HG02759 (cell line): ENCODE results near the gene NRG2.

Source experiments
- ATAC-seq: cut with Tn5 transposase; IDR thresholded peaks from one replicate; pipeline ENCODE4 v1.9.1; 2021; ENCODE audit warnings: mild to moderate bottlenecking, moderate library complexity; ENCODE audit not compliant: unreplicated experiment

Gene NRG2

DNA sequence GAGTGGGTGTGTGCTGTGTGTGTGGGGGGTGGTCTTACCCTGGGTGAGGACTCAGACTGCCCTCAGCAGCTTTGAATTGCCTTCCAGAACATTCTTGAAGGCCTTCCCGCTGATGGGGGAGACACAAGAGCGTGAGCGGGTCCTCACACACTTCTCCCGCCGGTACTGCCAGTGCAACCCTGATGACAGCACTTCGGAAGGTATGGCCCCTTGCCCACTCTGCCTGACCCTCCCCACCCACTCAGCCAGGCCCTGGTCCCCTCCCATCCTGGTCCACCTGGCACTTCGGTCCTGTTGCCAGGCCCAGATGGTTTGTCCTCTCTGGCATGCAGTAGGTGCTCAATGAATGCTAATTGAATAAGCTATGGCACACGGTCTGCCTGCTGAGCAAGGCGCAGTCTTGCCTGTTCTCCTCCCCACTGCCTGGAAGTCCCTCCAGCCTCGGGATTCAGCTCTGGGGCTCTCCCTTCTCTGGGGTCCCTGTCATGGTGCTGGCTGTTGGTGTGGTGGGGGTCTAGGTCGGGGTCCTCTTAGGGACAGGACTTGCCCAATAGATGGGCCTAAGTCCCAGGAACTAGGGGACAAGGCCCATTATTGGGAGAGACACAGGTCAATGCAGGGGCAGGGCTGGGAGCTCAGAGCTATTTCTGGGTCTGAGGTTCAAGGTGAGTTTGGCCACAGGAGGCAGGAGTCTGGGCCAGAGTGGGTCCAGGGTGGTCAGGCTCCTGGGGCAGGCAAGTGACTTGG is 221.1 kb downstream of the NRG2 start:
- no peak for ATAC-seq

DNA sequence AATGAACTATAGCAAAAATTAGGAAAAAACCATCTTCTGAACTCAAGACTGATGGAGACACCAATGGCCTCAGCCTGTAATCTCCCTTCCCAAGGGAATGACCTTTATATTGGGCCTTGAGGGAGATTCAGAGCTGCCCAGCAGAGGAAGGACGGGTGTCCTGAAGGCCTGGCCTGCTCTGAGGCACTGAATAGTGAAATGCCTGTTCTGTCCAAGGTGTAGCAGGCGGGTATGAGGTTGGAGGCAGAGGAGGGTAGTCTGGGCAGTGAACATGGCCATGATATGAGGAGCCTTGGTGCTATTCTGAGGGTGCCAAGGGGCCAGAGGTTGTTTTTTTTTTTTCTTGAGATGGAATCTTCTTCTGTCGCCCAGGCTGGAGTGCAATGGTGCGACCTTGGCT is 222.5 kb downstream of the NRG2 start:
- no peak for ATAC-seq

- no peak for ATAC-seq
These were observed 223.0 kb downstream of the NRG2 start for GRCh38 chr5:139820130-139820529.

- ATAC-seq = no peak
These were observed 225.1 kb downstream of the NRG2 start for GRCh38 chr5:139817970-139818369.

- no peak for ATAC-seq
These were observed 225.7 kb downstream of the NRG2 start for GRCh38 chr5:139817362-139817761.

DNA sequence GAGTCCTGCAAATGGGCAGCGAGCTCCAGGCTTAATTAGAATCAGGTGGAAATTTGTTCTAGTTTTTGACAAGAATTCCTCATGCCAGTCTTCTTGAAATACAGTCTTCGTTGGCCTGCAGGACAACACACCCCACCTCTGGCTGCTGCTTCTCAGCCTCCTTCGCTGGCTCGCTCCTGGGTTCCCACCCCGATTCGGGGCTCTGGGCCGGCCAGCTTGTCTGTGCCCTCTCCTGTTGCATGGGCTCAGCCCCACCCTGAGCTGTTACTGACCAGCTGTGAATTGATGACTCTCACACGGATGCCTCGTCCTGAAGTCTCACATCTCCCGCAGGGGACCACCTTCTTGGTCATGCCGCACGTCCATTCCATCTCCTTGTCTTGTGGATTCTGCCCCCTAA is 226.5 kb downstream of the NRG2 start:
- ATAC-seq = no peak

DNA sequence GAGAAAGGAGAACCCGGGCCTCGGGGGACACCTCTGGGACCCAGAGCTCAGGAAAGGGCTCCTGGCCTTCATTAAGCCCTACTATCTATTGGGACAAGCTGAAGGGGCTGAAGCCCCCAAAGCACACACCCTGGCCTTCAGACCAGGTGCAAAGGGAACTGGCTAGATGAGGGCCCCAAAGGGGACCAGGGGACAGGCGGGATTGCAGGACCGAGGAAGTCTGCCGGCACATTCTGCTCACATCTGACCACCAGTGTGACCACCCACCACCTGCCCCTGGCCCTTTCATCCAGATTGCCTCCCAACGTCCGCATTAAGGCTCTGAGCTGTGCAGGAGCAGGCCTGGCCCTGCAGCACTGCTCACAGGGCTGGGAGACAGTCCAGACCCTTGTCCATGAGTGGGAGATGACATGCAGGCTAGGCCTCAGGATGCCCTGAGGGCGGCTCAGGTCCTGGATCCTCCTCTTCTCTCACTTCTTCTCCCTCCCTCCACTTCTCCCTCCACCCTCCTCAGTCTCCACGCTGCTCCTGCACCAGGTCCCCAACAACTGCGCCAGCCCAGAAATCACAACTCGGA is 228.3 kb downstream of the NRG2 start:
- no peak for ATAC-seq

- ATAC-seq = no peak
These were observed 228.9 kb downstream of the NRG2 start for GRCh38 chr5:139814191-139814601.

DNA sequence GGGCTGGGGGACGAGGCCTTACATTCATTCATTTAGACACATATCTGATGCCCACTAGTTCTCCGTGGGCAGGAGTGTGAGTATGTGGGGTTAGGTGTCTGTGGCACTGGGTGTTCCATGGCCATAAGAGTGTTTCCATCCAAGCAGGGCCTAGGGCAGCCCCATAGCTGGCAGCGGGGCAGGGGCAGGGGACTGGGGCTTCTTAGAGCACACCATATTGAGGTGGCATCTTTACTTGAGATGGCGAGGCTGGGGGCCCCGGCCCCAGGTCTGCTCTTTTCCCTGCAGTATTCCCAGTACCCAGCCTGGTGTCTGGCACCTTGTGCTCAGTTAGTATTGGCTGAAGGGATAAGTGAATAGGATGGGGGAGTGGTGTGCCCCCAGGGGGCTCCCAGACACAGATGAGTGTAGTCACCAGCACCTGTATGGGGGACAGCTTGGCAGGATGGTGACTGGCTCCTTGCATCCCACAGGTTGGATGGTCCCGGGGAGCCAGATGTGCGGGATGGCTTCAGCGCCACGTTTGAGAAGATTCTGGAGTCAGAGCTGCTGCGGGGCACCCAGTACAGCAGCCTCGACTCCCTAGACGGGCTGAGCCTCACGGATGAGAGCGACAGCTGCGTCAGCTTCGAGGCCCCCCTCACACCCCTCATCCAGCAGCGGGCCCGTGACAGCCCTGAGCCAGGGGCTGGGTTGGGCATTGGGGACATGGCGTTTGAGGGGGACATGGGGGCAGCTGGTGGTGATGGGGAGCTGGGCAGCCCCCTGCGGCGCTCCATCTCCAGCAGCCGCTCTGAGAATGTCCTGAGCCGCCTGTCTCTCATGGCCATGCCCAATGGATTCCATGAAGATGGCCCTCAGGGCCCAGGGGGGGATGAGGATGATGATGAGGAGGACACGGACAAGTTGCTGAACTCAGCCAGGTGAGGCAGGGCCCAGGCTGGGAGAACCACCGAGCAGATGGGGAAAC is 230.0 kb downstream of the NRG2 start:
- ATAC-seq = no peak

DNA sequence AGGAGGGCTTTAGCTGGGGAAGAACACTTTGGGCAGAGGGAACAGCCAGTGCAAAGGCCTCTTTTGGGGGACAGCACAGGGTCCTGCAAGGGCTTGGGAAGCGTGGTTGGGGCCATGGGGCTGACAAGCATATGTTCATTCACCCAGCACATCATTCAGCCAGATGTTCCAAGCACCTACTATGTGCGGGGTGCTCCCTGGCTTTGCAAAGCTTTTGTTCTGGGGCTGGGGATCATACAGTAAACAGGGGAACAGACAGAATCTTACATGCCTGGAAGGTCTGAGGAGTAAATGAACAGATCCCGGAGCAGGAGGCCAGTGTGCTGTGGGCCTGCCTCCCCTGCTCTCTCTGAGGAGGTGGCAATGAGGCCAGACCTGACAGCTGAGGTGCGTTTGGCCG is 230.8 kb downstream of the NRG2 start:
- no peak for ATAC-seq

- ATAC-seq = no peak
These were observed 231.9 kb downstream of the NRG2 start for GRCh38 chr5:139811274-139811607.

DNA sequence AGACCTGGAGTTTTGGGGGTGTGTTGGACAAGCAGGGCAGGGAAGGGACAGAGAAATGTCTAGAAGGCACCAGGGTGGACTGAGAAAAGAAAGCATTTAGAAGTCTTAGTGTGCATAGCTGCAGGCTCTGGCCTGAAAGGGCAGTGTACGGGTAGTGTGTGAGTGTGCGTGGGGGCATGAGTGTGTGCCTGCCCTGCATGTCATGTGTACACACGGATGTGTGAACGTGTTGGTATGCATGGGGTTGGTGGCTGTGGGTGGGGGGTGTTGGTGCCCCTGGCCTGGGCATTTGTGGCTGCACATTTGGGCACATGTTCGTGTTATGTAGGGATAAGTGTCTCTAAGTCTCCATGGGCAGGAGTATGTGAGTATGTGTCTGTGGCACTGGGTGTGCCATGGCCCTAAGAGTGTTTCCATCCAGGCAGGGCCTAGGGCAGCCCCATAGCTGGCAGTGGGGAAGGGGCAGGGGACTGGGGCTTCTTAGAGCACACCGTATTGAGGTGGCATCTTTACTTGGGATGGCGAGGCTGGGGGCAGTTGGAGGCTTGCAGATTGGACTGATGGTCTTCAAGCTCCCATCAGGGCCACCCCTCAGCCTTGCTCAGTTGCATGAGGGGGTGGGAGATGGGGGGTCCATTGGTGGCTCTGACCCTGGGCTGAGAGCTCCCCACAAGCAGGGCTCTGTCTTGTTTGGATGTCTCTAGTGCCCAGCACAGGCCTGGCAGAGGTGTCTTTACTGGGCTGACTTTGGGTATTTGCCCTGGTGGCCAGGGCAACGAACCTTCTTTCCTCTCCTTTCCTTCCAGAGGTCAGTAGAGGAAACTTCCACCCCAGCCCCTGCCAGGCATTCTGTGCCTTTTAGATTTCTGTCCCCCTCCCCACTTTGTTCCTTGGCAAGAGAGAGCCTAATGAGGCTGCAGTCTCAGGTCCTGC is 232.5 kb downstream of the NRG2 start:
- ATAC-seq = no peak

DNA sequence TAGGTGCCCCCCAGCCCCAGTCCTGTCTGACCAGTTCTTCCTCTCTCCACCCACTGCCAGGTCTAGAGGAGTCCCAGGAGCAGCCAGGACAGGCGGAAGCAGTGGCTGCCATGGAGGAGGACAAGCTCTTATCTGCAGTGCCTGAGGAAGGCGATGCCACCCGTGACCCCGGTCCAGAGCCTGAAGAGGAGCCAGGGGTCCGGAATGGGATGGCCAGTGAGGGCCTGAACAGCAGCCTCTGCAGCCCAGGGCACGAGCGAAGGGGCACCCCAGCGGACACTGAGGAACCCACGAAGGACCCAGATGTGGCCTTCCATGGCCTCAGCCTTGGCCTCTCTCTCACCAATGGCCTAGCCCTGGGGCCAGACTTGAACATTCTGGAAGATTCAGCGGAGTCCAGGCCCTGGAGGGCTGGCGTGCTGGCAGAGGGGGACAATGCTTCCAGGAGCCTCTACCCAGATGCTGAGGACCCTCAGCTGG is 233.7 kb downstream of the NRG2 start:
- ATAC-seq = no peak

GRCh38 chr5:139808481-139809330 is 234.4 kb downstream of the NRG2 start:
- no peak for ATAC-seq

GRCh38 chr5:139807647-139808030 is 235.5 kb downstream of the NRG2 start:
- ATAC-seq = no peak

DNA sequence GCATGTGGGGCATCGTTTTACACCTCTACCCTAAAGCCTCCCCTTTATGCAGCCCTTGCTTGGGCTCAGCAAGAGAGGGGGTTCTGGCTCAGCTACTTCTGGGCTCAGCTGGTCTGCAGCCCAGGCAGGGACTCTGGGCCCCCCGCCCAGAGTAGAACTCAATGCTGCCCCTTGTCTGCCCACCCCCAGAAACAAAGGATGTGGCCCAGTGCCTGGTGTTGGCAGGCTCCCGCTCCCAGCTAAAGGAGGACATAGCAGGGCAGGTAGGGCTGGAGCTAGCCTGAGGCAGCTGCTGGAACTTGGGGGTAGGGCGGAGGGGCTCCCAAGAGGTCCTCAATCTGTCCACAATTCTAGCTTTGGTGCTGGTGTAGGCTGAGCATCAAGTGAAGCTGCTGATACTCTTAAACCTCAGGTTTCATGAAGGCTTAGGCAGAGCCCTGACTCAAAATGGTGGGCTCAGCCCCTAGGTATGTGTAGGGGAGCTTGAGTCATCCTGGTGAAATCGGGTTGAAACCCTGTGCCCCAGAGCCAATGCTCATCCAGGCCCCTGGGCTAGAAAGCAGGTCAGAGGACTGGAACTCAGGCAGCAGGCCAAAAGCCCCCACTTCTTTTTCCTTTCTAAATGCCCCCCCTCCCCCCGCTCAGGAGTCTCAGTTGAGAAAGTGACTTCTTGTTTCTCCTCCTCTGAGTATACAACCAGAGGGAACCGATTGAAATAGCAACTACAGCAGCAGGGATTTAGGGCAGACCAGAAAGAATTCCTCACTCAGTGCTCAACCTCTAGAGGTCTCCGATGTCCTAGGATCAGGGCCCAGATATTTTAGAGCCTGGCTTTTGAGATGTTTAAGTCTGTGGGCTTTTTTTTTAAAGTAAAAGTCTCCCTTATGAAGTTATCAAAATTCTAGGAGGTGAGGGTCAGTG is 236.1 kb downstream of the NRG2 start:
- no peak for ATAC-seq

GRCh38 chr5:139806111-139806510 is 237.0 kb downstream of the NRG2 start:
- no peak for ATAC-seq

GRCh38 chr5:139805545-139805944 is 237.6 kb downstream of the NRG2 start:
- ATAC-seq = no peak
